ENCODE results near the gene CCRL2. TPM values are rescaled to one million over a fixed set of nuclear protein-coding genes. Genes with fewer than 3 reads are reported as not detected.
A peak's percentile ranks its signal among the peaks of the same experiment; 100 is the strongest.

Gene CCRL2
- total RNA-seq, 2 donors from 2014 or later, result 1.3 TPM; not detected in 1

- ATAC-seq, result no peak
- Histone ChIP-seq H3K4me1 (peaks cover 13% of the 10 kb centered on the region), H3K27ac (no peak overlapping the region), H3K9me3 (no peaks in the 10 kb centered on the region), H3K36me3 (replicated peaks in 1 of 2; ENCODE audit: insufficient read depth in 1 of 2, low read depth in 2 of 2) (no peaks in the 10 kb centered on the region), H3K4me3 (no peak overlapping the region), H3K27me3 (no peaks in the 10 kb centered on the region)
- 61 to 77% methylated on average over 3 of the region's 3 CpGs for WGBS, 2 donors
- TF ChIP-seq CTCF (IDR thresholded peaks at IDR 0.05) (no peak), POLR2A (IDR thresholded peaks at IDR 0.05) (no peak)
- DNase-seq, result no peak
- intact Hi-C loops (cut with DNase I), result no loop called here
Observed at GRCh38 chr3:46412786-46413298, 5.8 kb downstream of the CCRL2 start.

GRCh38 chr3:46413951-46414350, 6.9 kb downstream of the CCRL2 start:
- H3K4me3 ChIP-seq, result no peak overlapping the region
- intact Hi-C loops (cut with DNase I), result no loop called here
- 72 to 78% methylated on average over 5 of the region's 5 CpGs for WGBS, 2 donors
- peaks cover 13% of the 10 kb centered on the region for H3K4me1 ChIP-seq
- no peak for DNase-seq
- TF ChIP-seq POLR2A (IDR thresholded peaks at IDR 0.05), result no peak
- no peak for TF ChIP-seq CTCF (IDR thresholded peaks at IDR 0.05)
- no peak overlapping the region for H3K27ac ChIP-seq
- ATAC-seq, result no peak
- H3K27me3 ChIP-seq, result no peaks in the 10 kb centered on the region
- no peaks in the 10 kb centered on the region for H3K36me3 ChIP-seq (replicated peaks in 1 of 2; ENCODE audit: insufficient read depth in 1 of 2, low read depth in 2 of 2)
- no peaks in the 10 kb centered on the region for H3K9me3 ChIP-seq

GRCh38 chr3:46414739-46415138, 7.7 kb downstream of the CCRL2 start:
- ATAC-seq (no peak), DNase-seq (no peak)
- no peaks in the 10 kb centered on the region for H3K9me3 ChIP-seq
- H3K27me3 ChIP-seq, result no peaks in the 10 kb centered on the region
- H3K27ac ChIP-seq, result no peak overlapping the region
- no peaks in the 10 kb centered on the region for H3K36me3 ChIP-seq (replicated peaks in 1 of 2; ENCODE audit: insufficient read depth in 1 of 2, low read depth in 2 of 2)
- intact Hi-C loops (cut with DNase I), result no loop called here
- H3K4me3 ChIP-seq, result no peak overlapping the region
- peaks cover 13% of the 10 kb centered on the region for H3K4me1 ChIP-seq
- TF ChIP-seq CTCF (IDR thresholded peaks at IDR 0.05) (no peak), POLR2A (IDR thresholded peaks at IDR 0.05) (no peak)
- whole genome bisulfite sequencing, 2 donors, result 73 to 94% methylated on average over 4 of the region's 4 CpGs

GRCh38 chr3:46416125-46416810, 9.2 kb downstream of the CCRL2 start:
- 39 to 56% methylated on average over 10 of the region's 10 CpGs for WGBS, 2 donors
- ATAC-seq, result no peak
- intact Hi-C loops (cut with DNase I), result no loop called here

More at GRCh38 chr3:46416125-46416810, 9.2 kb downstream of the CCRL2 start:
- no peak for TF ChIP-seq CTCF (IDR thresholded peaks at IDR 0.05)
- no peak for TF ChIP-seq POLR2A (IDR thresholded peaks at IDR 0.05)
- peaks cover 13% of the 10 kb centered on the region for H3K4me1 ChIP-seq
- peak in 2 of 4 donors; percentile 14 to 33 for DNase-seq
- H3K4me3 ChIP-seq, result no peak overlapping the region
- H3K27me3 ChIP-seq, result no peaks in the 10 kb centered on the region
- H3K27ac ChIP-seq, result no peak overlapping the region
- H3K9me3 ChIP-seq, result no peaks in the 10 kb centered on the region
- H3K36me3 ChIP-seq (replicated peaks in 1 of 2; ENCODE audit: insufficient read depth in 1 of 2, low read depth in 2 of 2), result no peaks in the 10 kb centered on the region
